ENCODE results near the gene MAMLD1. TPM values are rescaled to one million over a fixed set of nuclear protein-coding genes. Genes with fewer than 3 reads are reported as not detected.

MAMLD1 gene
- total RNA-seq, 4 donors from 2014 or later = 2.2 to 7.3 (median 3.9) TPM

GRCh38 chrX:150546711-150547153, 183.6 kb downstream of the MAMLD1 start:
- peak overlapping the region in 3 of 4 donors; percentile 78 to 83 (median 82) for H3K27ac ChIP-seq
- no peaks in the 10 kb centered on the region for H3K27me3 ChIP-seq
- peaks cover 0 to 23% (median 5%) of the 10 kb centered on the region in 3 donors for H3K4me1 ChIP-seq
- no peak overlapping the region for H3K4me3 ChIP-seq
- no peaks in the 10 kb centered on the region for H3K9me3 ChIP-seq
- 59 to 60% methylated on average over 3 of the region's 9 CpGs for WGBS, 2 donors (ENCODE audit: low coverage in 1 of 2)
- ATAC-seq = no peak
- no peaks in the 10 kb centered on the region for H3K36me3 ChIP-seq
- TF ChIP-seq EP300 (IDR thresholded peaks at IDR 0.05) = no peak
- TF ChIP-seq POLR2AphosphoS5 (IDR thresholded peaks at IDR 0.05) = no peak
- TF ChIP-seq POLR2A (IDR thresholded peaks at IDR 0.05) = no peak
- TF ChIP-seq CTCF (IDR thresholded peaks at IDR 0.05) = no peak

GRCh38 chrX:150547375-150548115, 184.4 kb downstream of the MAMLD1 start:
- Histone ChIP-seq H3K4me1 (peaks cover 0 to 23% (median 5%) of the 10 kb centered on the region in 3 donors), H3K27ac (peak overlapping the region; percentile 74 to 83 (median 80)), H3K9me3 (no peaks in the 10 kb centered on the region), H3K27me3 (no peaks in the 10 kb centered on the region), H3K4me3 (peak overlapping the region; percentile 38 to 47), H3K36me3 (no peaks in the 10 kb centered on the region)
- ATAC-seq = peak; percentile 89
- 23% methylated on average over 17 of the region's 54 CpGs; no CpG with 5 or more reads in 1 of the 2 donors for WGBS, 2 donors (ENCODE audit: low coverage in 1 of 2)
- TF ChIP-seq POLR2AphosphoS5 (IDR thresholded peaks at IDR 0.05) = peak; percentile 62
- TF ChIP-seq POLR2A (IDR thresholded peaks at IDR 0.05) = no peak

GRCh38 chrX:150548251-150548650, 185.1 kb downstream of the MAMLD1 start:
- Histone ChIP-seq H3K9me3 (no peaks in the 10 kb centered on the region), H3K27ac (peak overlapping the region in 3 of 4 donors; percentile 78 to 83 (median 82)), H3K4me1 (peaks cover 0 to 23% (median 5%) of the 10 kb centered on the region in 3 donors), H3K27me3 (no peaks in the 10 kb centered on the region), H3K4me3 (peak overlapping the region in 1 of 2 donors; percentile 47), H3K36me3 (no peaks in the 10 kb centered on the region)
- no peak for ATAC-seq
- no peak for TF ChIP-seq POLR2A (IDR thresholded peaks at IDR 0.05)
- TF ChIP-seq EP300 (IDR thresholded peaks at IDR 0.05) = no peak
- TF ChIP-seq CTCF (IDR thresholded peaks at IDR 0.05) = no peak
- TF ChIP-seq POLR2AphosphoS5 (IDR thresholded peaks at IDR 0.05) = no peak
- whole genome bisulfite sequencing, 2 donors (ENCODE audit: low coverage in 1 of 2) = 0% methylated on average over 1 of the region's 4 CpGs; no CpG with 5 or more reads in 1 of the 2 donors

- Histone ChIP-seq H3K9me3 (no peaks in the 10 kb centered on the region), H3K27ac (no peak overlapping the region), H3K36me3 (no peaks in the 10 kb centered on the region), H3K27me3 (no peaks in the 10 kb centered on the region), H3K4me3 (no peak overlapping the region), H3K4me1 (peaks cover 0 to 23% (median 5%) of the 10 kb centered on the region in 3 donors)
- WGBS, 2 donors (ENCODE audit: low coverage in 1 of 2) = 80% methylated on average over 1 of the region's 2 CpGs; no CpG with 5 or more reads in 1 of the 2 donors
- no peak for ATAC-seq
- TF ChIP-seq POLR2AphosphoS5 (IDR thresholded peaks at IDR 0.05) = no peak
- TF ChIP-seq CTCF (IDR thresholded peaks at IDR 0.05) = no peak
- no peak for TF ChIP-seq EP300 (IDR thresholded peaks at IDR 0.05)
- TF ChIP-seq POLR2A (IDR thresholded peaks at IDR 0.05) = no peak
Observed at GRCh38 chrX:150548684-150549083, 185.6 kb downstream of the MAMLD1 start.

GRCh38 chrX:150551963-150552362, 188.8 kb downstream of the MAMLD1 start:
- WGBS, 2 donors (ENCODE audit: low coverage in 1 of 2) = 90% methylated on average over 2 of the region's 3 CpGs; no CpG with 5 or more reads in 1 of the 2 donors
- no peak overlapping the region for H3K27ac ChIP-seq
- ATAC-seq = no peak
- H3K9me3 ChIP-seq = no peaks in the 10 kb centered on the region
- TF ChIP-seq POLR2A (IDR thresholded peaks at IDR 0.05) (no peak), CTCF (IDR thresholded peaks at IDR 0.05) (no peak), POLR2AphosphoS5 (IDR thresholded peaks at IDR 0.05) (no peak), EP300 (IDR thresholded peaks at IDR 0.05) (no peak)
- peaks cover 0 to 13% (median 4%) of the 10 kb centered on the region in 3 donors for H3K4me1 ChIP-seq
- no peaks in the 10 kb centered on the region for H3K27me3 ChIP-seq
- no peak overlapping the region for H3K4me3 ChIP-seq
- H3K36me3 ChIP-seq = no peaks in the 10 kb centered on the region

Measured in gastroesophageal sphincter (tissue), 4 donors.